ENCODE results near the gene PIBF1.

The PIBF1 gene

GRCh38 chr13:73060251-73061160, 278.6 kb downstream of the PIBF1 start:
- no peak for DNase-seq (ENCODE audit: low spot score)

GRCh38 chr13:73061473-73061872, 279.5 kb downstream of the PIBF1 start:
- DNase-seq (ENCODE audit: low spot score): no peak

- DNase-seq (ENCODE audit: low spot score): no peak
Measured at GRCh38 chr13:73061876-73062275, 279.9 kb downstream of the PIBF1 start.

- no peak for DNase-seq (ENCODE audit: low spot score)
Measured at GRCh38 chr13:73062468-73062867, 280.5 kb downstream of the PIBF1 start.

GRCh38 chr13:73063166-73063565, 281.2 kb downstream of the PIBF1 start:
- no peak for DNase-seq (ENCODE audit: low spot score)

- no peak for DNase-seq (ENCODE audit: low spot score)
Measured at GRCh38 chr13:73065036-73065435, 283.1 kb downstream of the PIBF1 start.

- no peak for DNase-seq (ENCODE audit: low spot score)
Measured at GRCh38 chr13:73065665-73066340, 283.9 kb downstream of the PIBF1 start.

Data from HuH-7 (cell line).